ENCODE measurements around the gene WSB2.

DNA sequence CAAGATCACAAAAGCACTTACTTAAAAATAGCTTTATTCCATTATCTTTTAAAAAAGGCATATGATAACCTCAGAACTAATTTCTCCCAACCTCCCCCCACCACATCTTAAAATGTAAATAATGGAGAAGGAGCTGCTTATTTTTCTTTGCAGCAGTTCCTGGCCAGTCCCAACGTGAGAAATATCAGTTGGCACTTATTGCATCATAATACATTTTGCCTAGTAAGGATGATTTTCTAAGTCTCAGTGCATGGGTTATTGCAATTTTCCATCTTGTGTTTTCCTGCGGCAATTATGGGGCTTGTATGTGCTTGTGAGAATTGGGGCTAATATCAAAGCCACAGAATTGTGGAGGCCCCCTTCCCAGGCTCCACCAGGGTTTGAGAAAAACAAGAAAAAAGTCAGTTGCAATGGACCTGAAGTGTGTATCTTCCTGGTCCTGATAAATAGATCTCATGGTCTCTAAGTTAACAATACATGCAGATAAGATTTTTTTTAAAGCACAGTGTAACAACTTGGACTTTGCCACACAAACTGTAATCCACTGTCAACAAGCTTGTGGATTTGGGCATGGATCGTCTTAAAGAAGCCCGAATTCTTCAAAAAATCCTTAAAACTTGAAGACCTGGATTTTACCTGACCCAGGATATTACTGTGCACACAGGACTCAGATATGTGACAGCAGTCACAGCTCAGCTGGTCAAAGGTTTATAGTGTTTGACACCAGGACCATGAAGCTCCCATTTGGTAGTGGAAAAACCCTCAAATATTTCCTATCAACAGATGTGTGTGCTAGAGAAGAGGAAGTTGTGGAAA lies 2.8 kb upstream of the WSB2 start:
- TF ChIP-seq, protein P1, sequence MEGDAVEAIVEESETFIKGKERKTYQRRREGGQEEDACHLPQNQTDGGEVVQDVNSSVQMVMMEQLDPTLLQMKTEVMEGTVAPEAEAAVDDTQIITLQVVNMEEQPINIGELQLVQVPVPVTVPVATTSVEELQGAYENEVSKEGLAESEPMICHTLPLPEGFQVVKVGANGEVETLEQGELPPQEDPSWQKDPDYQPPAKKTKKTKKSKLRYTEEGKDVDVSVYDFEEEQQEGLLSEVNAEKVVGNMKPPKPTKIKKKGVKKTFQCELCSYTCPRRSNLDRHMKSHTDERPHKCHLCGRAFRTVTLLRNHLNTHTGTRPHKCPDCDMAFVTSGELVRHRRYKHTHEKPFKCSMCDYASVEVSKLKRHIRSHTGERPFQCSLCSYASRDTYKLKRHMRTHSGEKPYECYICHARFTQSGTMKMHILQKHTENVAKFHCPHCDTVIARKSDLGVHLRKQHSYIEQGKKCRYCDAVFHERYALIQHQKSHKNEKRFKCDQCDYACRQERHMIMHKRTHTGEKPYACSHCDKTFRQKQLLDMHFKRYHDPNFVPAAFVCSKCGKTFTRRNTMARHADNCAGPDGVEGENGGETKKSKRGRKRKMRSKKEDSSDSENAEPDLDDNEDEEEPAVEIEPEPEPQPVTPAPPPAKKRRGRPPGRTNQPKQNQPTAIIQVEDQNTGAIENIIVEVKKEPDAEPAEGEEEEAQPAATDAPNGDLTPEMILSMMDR (optimal IDR thresholded peaks at IDR 0.05 in 1 of 3, IDR thresholded peaks at IDR 0.05 in 1 of 3, conservative IDR thresholded peaks at IDR 0.05 in 1 of 3; ENCODE audit: extremely low read depth in 1 of 3, insufficient read depth in 2 of 3, low read length in 3 of 3), result no peak
- no peak for TF ChIP-seq EZH2 (IDR thresholded peaks at IDR 0.05; ENCODE audit: low read length)
